HG03342 (cell line): ENCODE measurements around the gene BAHD1.

Source experiments
- ATAC-seq: cut with Tn5 transposase; IDR thresholded peaks from one replicate; pipeline ENCODE4 v1.9.1; 2021; ENCODE audit warnings: mild to moderate bottlenecking, moderate library complexity; ENCODE audit not compliant: unreplicated experiment

The BAHD1 gene

GRCh38 chr15:40440743-40441564 lies at the start of gene BAHD1:
Gene BAHD1, plus strand, starts transcription at chr15:40440953. Its CDS starts 17,512 bp downstream, at chr15:40458465.
- peak; percentile 87 for ATAC-seq

GRCh38 chr15:40392986-40393948 lies 47.5 kb upstream of the BAHD1 start:
- no peak for ATAC-seq

- ATAC-seq = no peak
Measured at GRCh38 chr15:40397688-40398412, 42.9 kb upstream of the BAHD1 start.

- ATAC-seq = peak; percentile 55
Measured at GRCh38 chr15:40398413-40398873, 42.3 kb upstream of the BAHD1 start.

- no peak for ATAC-seq
Measured at GRCh38 chr15:40399370-40399769, 41.4 kb upstream of the BAHD1 start.

- peak; percentile 75 for ATAC-seq
Measured at GRCh38 chr15:40405501-40406381, 35.0 kb upstream of the BAHD1 start, which contains the start of gene IVD. Gene IVD, plus strand, starts transcription at chr15:40405795. Its CDS starts 33 bp downstream, at chr15:40405828.

- ATAC-seq = peak; percentile 46
Measured at GRCh38 chr15:40407330-40407990, 33.3 kb upstream of the BAHD1 start.

- ATAC-seq = no peak
Measured at GRCh38 chr15:40409366-40409765, 31.4 kb upstream of the BAHD1 start.

- ATAC-seq = no peak
Measured at GRCh38 chr15:40410476-40410875, 30.3 kb upstream of the BAHD1 start.

GRCh38 chr15:40412095-40412759 lies 28.5 kb upstream of the BAHD1 start:
- ATAC-seq = no peak

GRCh38 chr15:40413036-40413435 lies 27.7 kb upstream of the BAHD1 start:
- no peak for ATAC-seq

GRCh38 chr15:40414816-40415215 lies 25.9 kb upstream of the BAHD1 start:
- no peak for ATAC-seq

GRCh38 chr15:40415226-40415625 lies 25.5 kb upstream of the BAHD1 start:
- ATAC-seq = no peak

- ATAC-seq = no peak
Measured at GRCh38 chr15:40416056-40416455, 24.7 kb upstream of the BAHD1 start.

- no peak for ATAC-seq
Measured at GRCh38 chr15:40418126-40418525, 22.6 kb upstream of the BAHD1 start.

GRCh38 chr15:40420071-40420713 lies 20.6 kb upstream of the BAHD1 start:
- ATAC-seq = no peak

GRCh38 chr15:40420793-40421192 lies 20.0 kb upstream of the BAHD1 start:
- no peak for ATAC-seq
